ES-I3 (cell line): ENCODE results near the gene SHCBP1.
"Not testable (repeated sequence)": the region's sequence is repeated elsewhere in the genome, so short reads cannot be mapped to it uniquely, and the experiment has no call there.

Experiments
- H3K36me3 ChIP-seq: 2 replicates; pipeline ENCODE4 v1.6.1; 2013; ENCODE audit warnings: mild to moderate bottlenecking, low read length, control low read depth, moderate library complexity; ENCODE audit not compliant: insufficient read depth
- H3K4me1 ChIP-seq: 2 replicates; pipeline ENCODE4 v1.6.1; 2013; ENCODE audit warnings: mild to moderate bottlenecking, control low read depth, low read length; ENCODE audit not compliant: insufficient read depth
- H3K9ac ChIP-seq: 2 replicates; pipeline ENCODE4 v1.6.1; 2013; ENCODE audit warnings: low read depth, mild to moderate bottlenecking, low read length, moderate library complexity
- H3K9me3 ChIP-seq: 2 replicates; pipeline ENCODE4 v1.6.1; 2013; ENCODE audit warnings: mild to moderate bottlenecking, low read length, moderate library complexity; ENCODE audit not compliant: control insufficient read depth, insufficient read depth

Gene SHCBP1

DNA sequence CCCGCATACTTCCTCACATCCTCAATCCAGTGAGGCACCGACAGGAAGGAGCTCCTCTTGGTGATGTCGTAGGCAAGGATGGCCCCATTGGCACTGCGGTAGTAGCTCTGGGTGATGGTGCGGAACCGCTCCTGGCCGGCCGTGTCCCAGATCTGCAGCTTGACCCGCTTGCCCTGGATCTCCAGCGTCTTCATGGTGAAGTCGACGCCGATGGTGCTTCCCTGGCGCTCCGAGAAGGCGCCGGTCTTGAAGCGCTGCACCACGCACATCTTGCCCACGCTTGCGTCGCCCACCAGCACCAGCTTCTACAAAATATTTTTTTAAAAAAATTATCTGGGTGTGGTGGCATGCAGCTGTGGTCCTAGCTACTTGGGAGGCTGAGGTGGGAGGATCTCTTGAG is 5.5 kb upstream of the SHCBP1 start:
- H3K4me1 ChIP-seq, H3K9me3 ChIP-seq, H3K9ac ChIP-seq, H3K36me3 ChIP-seq: not testable (repeated sequence)

DNA sequence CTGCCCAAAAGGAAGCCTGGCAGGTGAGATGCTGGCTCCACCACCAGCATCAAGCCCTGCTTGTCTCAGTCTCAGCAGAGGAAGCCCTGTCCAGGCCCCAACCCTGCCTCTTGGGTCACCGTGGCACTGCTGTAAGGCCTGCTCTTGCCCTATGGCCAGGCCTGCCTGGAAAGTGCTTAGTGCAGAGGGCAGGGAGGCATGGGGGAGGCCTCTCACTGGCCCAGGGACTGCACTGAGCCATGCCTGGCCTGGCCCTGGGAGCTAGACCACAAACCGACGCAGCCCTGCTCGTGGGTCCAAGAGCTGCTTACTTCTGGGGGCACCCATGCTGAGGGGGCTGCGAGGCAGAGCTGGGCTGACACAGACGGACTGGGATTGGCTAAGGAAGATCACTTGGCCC is 3.7 kb upstream of the SHCBP1 start:
- not testable (repeated sequence) for H3K9me3 ChIP-seq, H3K36me3 ChIP-seq, H3K4me1 ChIP-seq, H3K9ac ChIP-seq

DNA sequence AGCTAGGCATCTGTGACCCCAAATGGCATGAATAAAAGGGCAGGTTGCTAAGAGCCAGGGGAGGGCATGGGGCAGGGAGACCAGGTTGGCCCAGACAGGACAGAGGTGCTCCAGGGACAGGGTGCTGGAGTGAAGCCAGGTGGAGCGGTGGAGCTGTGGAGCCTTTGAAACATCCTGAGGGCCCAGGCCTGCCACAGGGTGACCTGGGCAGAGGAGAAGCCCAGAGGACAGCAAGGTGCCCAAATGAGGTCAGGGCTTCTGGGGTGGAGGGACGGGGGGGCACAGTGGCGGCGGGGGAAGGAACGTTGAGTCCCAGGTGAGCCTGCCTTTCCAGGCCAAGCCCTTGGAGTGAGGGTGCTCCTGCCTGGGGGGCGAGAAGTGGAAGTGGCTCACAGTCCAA is 2.5 kb upstream of the SHCBP1 start:
- not testable (repeated sequence) for H3K36me3 ChIP-seq, H3K4me1 ChIP-seq, H3K9ac ChIP-seq

DNA sequence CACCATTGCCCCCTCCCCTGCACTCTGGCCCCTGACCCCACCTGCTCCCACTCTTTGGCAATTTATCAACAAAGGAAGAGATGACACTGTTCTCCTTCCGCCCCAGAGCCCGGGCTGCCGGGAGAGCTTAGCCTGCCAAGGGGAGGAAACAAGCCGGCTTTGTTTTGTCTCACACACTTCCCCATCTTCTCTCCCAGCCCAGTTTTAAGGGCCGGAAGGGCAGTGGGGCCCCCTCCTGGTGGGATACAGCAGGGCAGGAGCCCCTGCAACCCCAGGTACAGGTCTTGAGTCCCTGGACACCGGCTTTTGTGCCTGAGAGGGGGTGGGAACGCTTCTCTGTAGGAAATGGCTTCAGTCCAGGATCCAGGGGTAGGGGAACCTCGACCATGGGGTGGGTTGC is 2.1 kb upstream of the SHCBP1 start:
- H3K9ac ChIP-seq, H3K9me3 ChIP-seq, H3K36me3 ChIP-seq, H3K4me1 ChIP-seq: not testable (repeated sequence)

More for the DNA sequence above, 2.5 kb upstream of the SHCBP1 start:
- not testable (repeated sequence) for H3K9me3 ChIP-seq

DNA sequence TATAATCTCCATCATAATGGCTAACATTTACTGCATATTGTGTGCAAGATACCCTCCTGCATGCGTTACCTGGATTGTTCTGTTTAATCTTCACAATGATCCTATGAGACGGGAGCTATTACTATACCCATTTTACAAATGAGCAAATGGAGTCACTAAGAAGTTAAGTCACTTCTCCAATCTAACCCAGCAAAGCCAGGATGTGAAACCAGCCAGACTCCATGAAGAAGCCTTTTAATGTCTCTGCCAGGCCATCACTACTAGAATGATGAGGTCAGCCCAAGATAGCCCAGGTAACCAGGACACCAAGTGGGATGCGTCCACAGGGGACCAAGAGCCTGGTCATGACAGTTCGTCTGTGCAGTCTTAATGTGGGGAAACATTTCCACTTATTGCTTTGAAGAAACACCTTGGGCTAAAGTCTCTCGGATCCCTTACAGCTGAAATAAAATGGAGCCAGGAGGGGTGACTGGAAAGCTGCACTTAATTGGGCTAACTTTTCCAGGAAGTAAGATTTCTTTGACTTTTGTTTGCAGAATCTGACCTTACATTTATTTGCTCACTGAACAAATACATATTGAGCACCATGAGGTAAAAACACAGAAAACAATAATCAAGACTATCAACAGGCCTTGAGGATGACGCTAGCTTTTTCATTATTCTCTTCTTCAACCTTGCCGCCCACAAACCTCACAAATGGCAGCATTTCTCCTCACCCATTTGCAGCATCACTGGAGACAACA is 926 bp upstream of the SHCBP1 start:
- Histone ChIP-seq H3K9ac (no peak overlapping the region), H3K4me1 (no peaks in the 10 kb centered on the region; the same call in 1 of the 2 replicates), H3K36me3 (no peaks in the 10 kb centered on the region), H3K9me3 (no peaks in the 10 kb centered on the region)

DNA sequence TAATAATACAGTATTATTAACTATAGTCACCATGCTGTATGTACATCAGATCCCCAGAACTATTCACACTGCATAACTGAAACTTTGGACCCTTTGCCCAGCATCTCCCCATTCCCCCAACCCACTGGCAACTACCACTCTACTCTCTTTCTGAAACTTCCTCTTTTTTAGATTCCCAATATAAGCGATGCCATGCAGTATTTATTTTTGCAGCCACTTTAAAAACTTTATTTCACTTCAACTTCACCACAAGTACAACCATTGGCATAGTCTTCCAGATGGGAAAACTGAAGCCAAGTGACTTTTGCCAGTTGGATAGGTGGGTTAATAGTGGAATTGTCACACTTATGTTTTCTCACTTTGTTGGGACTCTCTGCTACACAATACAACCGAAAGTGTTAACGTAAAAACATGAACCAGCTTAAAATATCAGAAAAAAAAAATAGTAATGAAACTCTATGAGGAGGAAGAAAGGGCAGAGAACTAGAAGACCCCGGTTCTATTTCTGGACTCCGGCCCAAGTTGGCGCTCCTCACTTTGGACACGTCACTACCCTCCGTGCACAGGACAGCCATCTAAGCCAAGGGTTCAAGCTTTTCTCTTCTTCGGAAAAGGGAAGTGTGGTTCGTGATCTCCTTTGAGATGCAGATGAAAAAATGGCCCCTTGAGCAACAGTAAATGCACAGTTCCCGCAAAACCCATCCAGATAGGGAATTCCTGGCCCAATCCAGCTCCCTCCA is 743 bp downstream of the SHCBP1 start:
- Histone ChIP-seq H3K4me1 (no peaks in the 10 kb centered on the region; the same call in 1 of the 2 replicates), H3K9ac (peak overlapping the region; percentile 74), H3K9me3 (no peaks in the 10 kb centered on the region), H3K36me3 (peaks cover 11% of the 10 kb centered on the region)

DNA sequence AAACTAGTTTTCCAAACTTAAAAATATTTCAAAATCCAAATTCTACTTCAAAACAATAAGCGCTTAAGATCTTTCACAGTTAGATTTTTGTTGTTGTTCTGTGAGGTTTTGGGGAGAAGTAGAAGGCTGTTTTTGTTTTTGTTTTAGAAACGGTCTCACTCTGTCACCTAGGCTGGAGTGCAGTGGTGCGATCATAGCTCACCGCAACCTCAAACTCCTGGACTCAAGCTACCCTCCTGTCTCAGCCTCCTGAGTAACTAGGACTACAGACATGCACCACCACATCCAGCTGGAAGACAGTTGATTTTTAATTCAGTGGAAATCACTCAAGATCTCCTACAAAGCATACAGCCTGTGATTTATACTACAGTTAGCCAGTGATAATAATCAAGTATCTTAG is 2.7 kb downstream of the SHCBP1 start:
- peaks cover 18% of the 10 kb centered on the region for H3K36me3 ChIP-seq
- no peaks in the 10 kb centered on the region; the same call in 1 of the 2 replicates for H3K4me1 ChIP-seq
- no peak overlapping the region for H3K9ac ChIP-seq
- H3K9me3 ChIP-seq: no peaks in the 10 kb centered on the region

DNA sequence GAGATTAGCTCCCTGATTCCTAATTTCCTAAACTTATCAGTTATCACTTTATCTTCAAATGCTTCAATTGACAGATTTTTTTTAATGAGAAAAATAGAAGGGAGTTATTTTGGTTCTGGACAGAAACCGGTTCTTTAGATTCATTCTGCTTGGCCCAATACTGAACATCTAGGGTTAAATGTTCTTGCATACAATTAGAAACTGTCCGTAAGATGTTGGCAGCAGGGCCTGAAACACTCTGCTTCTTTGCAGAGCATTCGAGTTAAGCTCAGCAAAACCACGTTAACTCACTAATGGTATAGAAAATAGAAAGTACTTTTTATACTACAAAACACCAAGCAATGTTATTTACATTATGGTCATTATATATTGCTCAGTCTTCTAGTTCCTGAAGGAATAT is 7.2 kb downstream of the SHCBP1 start:
- Histone ChIP-seq H3K4me1 (no peaks in the 10 kb centered on the region), H3K36me3 (peaks cover 28% of the 10 kb centered on the region), H3K9ac (no peak overlapping the region), H3K9me3 (no peaks in the 10 kb centered on the region)

DNA sequence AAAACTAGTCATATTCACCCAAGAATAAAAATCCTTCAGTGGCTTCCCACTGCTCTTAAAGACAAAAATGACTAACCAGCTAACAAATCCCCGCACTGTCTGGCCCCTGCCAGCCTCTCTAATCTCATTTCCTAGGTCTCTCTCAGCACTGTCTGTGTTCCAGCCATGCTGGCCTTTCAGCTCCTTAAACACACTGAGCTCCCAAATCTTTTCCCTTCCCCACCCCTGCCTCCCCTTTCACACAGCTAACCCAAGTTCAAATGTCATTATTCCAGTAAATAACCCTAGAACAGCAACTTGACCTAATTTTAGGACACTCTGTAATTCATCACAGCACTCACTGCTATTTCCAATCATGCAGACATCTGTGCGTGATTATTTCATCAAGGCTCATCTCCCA is 7.8 kb downstream of the SHCBP1 start:
- no peaks in the 10 kb centered on the region for H3K9me3 ChIP-seq
- H3K36me3 ChIP-seq: peaks cover 32% of the 10 kb centered on the region
- H3K4me1 ChIP-seq: no peaks in the 10 kb centered on the region
- no peak overlapping the region for H3K9ac ChIP-seq

DNA sequence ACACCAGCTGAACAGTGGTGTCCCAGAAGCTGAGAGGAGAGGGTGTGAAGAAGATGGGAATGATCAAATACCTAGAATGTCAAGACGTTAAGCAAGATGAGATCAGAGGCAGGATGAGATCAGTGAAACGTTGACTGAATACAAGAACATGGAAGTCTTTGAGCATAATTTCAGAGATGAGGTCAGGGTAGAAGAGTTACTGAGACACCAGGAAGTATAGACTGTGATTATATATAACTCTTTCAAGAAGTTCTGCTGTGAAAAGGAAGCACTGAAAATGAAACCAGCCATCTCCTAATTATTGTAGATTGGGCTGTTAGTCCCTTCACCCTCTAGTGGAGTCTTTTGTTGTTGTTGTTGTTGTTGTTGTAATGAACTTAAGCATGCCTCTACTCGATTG is 9.1 kb downstream of the SHCBP1 start:
- H3K36me3 ChIP-seq: peaks cover 32% of the 10 kb centered on the region
- no peaks in the 10 kb centered on the region for H3K9me3 ChIP-seq
- no peak overlapping the region for H3K9ac ChIP-seq
- no peaks in the 10 kb centered on the region for H3K4me1 ChIP-seq

DNA sequence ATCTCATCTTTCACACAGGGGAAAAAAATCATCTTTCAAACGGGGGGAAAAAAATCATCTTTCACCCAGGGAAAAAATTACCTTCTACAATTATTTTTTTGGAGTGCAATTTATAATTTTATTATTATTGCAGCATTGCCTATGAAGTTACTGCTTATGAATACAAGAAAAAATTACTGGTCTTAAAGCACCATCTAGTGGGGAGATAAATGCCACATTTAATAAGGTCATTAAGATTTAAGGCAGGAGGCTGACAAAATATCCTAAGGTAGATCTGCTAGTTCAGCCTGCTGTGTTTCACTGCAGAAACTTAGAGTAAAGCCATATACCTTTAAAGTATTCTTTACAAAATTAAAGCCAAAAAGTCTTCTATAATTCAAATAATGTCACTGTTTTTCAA is 13.7 kb downstream of the SHCBP1 start:
- Histone ChIP-seq H3K9me3 (no peaks in the 10 kb centered on the region), H3K4me1 (no peaks in the 10 kb centered on the region), H3K36me3 (peaks cover 23% of the 10 kb centered on the region), H3K9ac (no peak overlapping the region)

DNA sequence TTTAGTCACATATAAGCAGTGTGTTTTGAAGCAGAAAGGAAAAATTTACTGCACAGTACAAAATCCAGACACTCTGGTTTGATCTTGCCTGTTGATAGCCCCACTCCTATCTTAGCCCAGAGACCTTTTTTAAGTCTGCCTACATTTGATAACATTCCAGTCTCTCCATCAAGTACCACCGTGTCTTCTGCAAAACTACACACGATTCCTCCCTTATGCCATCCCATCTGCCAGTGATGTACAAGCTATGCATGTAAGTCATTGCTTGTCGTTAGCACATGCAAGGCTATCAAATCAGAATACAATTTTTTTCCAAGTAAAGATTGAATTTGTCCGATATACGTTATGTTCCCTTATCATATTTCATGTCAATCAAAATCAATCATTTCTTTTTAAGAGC is 14.9 kb downstream of the SHCBP1 start:
- Histone ChIP-seq H3K36me3 (peaks cover 23% of the 10 kb centered on the region), H3K9me3 (no peaks in the 10 kb centered on the region), H3K4me1 (no peaks in the 10 kb centered on the region), H3K9ac (no peak overlapping the region)

DNA sequence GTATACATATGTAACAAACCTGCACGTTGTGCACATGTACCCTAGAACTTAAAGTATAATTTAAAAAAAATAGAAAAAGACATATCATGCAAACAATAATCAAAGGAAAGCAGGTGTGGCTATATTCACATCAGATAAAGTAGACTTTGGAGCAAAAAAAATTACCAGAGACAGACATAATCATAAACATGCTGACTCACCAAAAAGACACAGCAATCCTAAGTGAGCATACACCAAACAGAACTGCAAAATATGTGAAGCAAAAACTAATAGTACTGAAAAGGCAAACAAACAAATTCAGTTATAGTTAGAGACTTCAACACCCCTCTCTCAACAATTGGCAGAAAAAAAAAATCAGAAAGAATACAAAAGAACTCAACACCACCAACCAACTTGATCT is 29.9 kb downstream of the SHCBP1 start:
- no peaks in the 10 kb centered on the region for H3K4me1 ChIP-seq
- no peak overlapping the region for H3K9ac ChIP-seq
- H3K9me3 ChIP-seq: no peaks in the 10 kb centered on the region
- H3K36me3 ChIP-seq: peaks cover 3% of the 10 kb centered on the region; the same call in 1 of the 2 replicates

DNA sequence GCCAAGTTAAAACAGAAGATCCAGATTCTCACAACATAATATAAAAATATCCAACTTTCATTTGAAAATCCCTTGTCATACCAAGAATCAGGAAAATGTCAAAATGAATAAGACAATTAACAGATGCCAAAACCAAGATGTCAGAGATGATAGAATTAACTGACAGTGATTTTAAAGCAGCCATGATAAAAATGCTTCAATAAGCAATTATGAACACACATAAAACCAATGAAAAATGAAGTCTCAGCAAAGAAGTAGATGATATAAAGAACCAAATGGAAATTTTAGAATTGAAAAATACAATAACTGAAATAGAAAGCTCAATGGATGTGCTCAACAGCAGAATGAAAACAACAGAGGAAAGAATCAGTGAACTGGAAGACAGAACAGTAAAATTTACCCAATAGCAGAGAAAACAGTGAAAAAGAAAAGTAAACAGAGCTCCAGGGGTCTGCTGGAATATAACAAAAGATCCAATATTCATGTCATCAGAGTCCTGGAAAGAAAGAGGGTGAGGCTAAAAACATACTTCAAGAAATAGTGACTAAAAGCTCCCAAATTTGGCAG is 35.1 kb downstream of the SHCBP1 start:
- Histone ChIP-seq H3K4me1 (no peaks in the 10 kb centered on the region), H3K9me3 (no peaks in the 10 kb centered on the region), H3K36me3 (peaks cover 8% of the 10 kb centered on the region; the same call in 1 of the 2 replicates), H3K9ac (no peak overlapping the region)

DNA sequence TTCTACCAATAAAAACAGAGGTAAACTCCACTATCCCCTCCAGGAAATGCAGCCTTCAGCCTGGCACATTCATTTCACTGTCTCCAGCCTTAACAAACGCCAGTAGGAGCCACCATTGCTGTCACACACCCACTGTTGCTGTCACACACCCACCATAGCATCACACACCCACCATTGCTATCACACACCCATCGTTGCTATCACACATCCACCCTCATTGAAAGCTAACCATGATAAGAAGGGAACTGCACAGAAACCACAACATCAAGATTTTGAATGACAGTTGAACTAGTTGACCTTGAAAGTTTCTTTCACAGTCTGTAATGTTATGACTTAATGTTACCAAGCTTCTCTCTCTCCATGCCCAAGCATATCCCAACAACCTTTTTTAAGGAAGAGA is 38.1 kb downstream of the SHCBP1 start:
- Histone ChIP-seq H3K36me3 (peaks cover 8% of the 10 kb centered on the region; the same call in 1 of the 2 replicates), H3K9me3 (no peaks in the 10 kb centered on the region), H3K4me1 (no peaks in the 10 kb centered on the region), H3K9ac (no peak overlapping the region)
